ENCODE measurements around the gene OR1L6.

DNA sequence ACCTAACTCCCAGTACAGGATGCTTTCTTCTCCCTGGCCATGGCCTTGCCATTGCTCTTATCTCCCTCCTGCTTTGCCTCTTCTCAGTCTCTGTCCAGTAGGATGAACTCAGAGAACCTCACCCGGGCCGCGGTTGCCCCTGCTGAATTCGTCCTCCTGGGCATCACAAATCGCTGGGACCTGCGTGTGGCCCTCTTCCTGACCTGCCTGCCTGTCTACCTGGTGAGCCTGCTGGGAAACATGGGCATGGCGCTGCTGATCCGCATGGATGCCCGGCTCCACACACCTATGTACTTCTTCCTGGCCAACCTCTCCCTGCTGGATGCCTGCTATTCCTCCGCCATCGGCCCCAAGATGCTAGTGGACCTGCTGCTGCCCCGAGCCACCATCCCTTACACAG is 46.7 kb downstream of the OR1L6 start, which contains the start of gene OR5C1:
- TF ChIP-seq ZKSCAN1 (IDR thresholded peaks at IDR 0.05; ENCODE audit: low read depth, low read length) = no peak
- TF ChIP-seq POLR2AphosphoS5 (IDR thresholded peaks at IDR 0.05; ENCODE audit: control insufficient read depth, insufficient read depth, low read depth, low read length) = no peak
- TF ChIP-seq CTCF (IDR thresholded peaks at IDR 0.05 in 2 of 3, conservative IDR thresholded peaks at IDR 0.05 in 1 of 3; ENCODE audit: insufficient read depth in 2 of 3, low read depth in 1 of 3, low read length in 3 of 3) = no peak
- no peak for TF ChIP-seq RB1 (IDR thresholded peaks at IDR 0.05; ENCODE audit: low read depth)
- TF ChIP-seq NUFIP1 (IDR thresholded peaks at IDR 0.05; ENCODE audit: partially characterized antibody) = no peak

Data from K562 (cell line).